Peyer's patch (tissue), 4 donors: ENCODE measurements around the gene PRLH. TPM values are rescaled to one million over a fixed set of nuclear protein-coding genes. Genes with fewer than 3 reads are reported as not detected.

Experiments
- DNase-seq, 3 donors: peaks; one replicate each; pipeline ENCODE4 v3.0.0-alpha.2; 2017 to 2019
- H3K27ac ChIP-seq, 4 donors: fragments of 200-600 bp; sonication (generic); one replicate each; pipeline ENCODE4 v1.5.1; 2016 to 2019
- H3K27me3 ChIP-seq, 2 donors: fragments of 200-600 bp; sonication (generic); one replicate each; pipeline ENCODE4 v1.5.1; 2019
- H3K36me3 ChIP-seq, 3 donors: fragments of 200-600 bp; sonication (generic); one replicate each; pipeline ENCODE4 v1.5.1; 2016 to 2019
- H3K4me1 ChIP-seq, 4 donors: fragments of 200-600 bp; sonication (generic); one replicate each; pipeline ENCODE4 v1.5.1; 2016 to 2019
- H3K4me3 ChIP-seq, 4 donors: fragments of 200-600 bp; sonication (generic); 1 replicate in 3 of 4; 2 replicates in 1 of 4; pipeline ENCODE4 v1.5.1; 2016 to 2019; ENCODE audit warnings: mild to moderate bottlenecking in 1 of 4
- H3K9me3 ChIP-seq, 4 donors: fragments of 200-600 bp; sonication (generic); one replicate each; pipeline ENCODE4 v1.5.1; 2016 to 2019; ENCODE audit warnings: mild to moderate bottlenecking in 1 of 4
- CTCF ChIP-seq, 6 experiments: fragments of 450-650 bp in 4 of 6; fragments of 200-600 bp in 2 of 6; sonication (generic) in 1 of 6; IDR thresholded peaks; one replicate each; pipeline ENCODE4 v1.5.1; 2017 to 2019; ENCODE audit warnings: antibody characterized with exemption in 6 of 6, mild to moderate bottlenecking in 3 of 6, moderate library complexity in 1 of 6
- POLR2A ChIP-seq, 2 donors: fragments of 450-650 bp; IDR thresholded peaks; one replicate each; pipeline ENCODE4 v1.5.1; 2017; ENCODE audit warnings: antibody characterized with exemption in 2 of 2, mild to moderate bottlenecking in 2 of 2, moderate library complexity in 2 of 2
- total RNA-seq, 4 donors: library from RNA; depleted of rRNA; stranded (reverse); fragments of >200 nt; gene quantifications; one replicate each; pipeline ENCODE4 v1.1.0, GENCODE V29; 2016

PRLH gene, protein sequence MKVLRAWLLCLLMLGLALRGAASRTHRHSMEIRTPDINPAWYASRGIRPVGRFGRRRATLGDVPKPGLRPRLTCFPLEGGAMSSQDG
- not detected for total RNA-seq

DNA sequence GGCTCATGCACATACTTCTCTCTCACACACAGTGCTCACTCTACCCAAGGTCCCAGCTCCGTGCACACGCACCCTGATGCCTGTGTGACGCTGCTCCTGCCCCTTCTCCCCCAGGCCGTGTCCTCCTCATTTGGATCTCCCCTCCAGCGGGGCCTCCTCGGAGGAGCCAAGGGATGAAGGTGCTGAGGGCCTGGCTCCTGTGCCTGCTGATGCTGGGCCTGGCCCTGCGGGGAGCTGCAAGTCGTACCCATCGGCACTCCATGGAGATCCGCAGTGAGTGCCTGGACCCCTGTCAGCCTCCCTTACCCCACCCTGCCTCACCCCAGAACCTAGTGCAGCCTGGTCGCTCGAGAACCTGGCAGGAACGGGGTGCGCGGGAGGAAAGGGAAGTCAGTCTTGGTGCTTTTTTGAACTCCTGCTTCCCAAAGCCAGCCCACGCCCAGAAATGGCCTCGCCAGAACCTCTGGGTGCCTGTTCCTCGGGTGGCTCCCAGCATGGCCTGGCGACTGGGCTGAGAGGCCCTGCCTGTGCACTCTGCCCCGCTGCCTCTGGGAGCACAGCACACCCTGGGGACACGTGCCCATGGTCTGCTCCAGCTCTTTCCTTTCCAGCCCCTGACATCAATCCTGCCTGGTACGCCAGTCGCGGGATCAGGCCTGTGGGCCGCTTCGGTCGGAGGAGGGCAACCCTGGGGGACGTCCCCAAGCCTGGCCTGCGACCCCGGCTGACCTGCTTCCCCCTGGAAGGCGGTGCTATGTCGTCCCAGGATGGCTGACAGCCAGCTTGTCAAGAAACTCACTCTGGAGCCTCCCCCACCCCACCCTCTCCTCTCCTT, at the start of gene PRLH:
Gene PRLH, plus strand, starts transcription at position 174 of the 835 bp plus-strand sequence. Its CDS starts 0 bp downstream, at position 174.
- TF ChIP-seq POLR2A (IDR thresholded peaks at IDR 0.05) = no peak
- no peaks in the 10 kb centered on the region for H3K4me1 ChIP-seq
- no peak within 1 kb of the TSS for H3K4me3 ChIP-seq
- H3K27ac ChIP-seq = no peak within 1 kb of the TSS
- no peaks in the 10 kb centered on the region for H3K27me3 ChIP-seq
- H3K36me3 ChIP-seq = no peaks in the 10 kb centered on the region
- no peaks in the 10 kb centered on the region for H3K9me3 ChIP-seq
- DNase-seq = peak in 1 of 3 donors; percentile 45

DNA sequence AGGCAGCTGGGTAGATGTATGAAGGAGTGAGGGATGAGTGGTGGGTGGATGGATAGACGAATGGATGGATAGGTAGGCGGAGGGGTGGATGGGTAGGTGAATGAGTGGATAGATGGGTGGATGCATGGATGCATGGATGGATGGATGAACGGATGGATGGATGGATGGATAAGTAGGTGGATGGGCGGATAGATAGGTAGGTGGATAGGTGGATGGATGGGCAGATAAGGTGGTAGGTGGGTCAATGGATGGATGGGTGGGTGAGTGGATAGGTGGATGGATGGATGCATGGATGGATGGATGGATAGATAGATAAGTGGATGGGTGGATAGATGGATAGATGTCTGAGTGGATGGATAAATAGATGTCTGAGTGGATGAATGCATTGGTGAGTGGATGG, 49.2 kb upstream of the PRLH start:
- no peak for TF ChIP-seq CTCF (IDR thresholded peaks at IDR 0.05)
- TF ChIP-seq POLR2A (IDR thresholded peaks at IDR 0.05) = no peak
- Histone ChIP-seq H3K36me3 (no peaks in the 10 kb centered on the region), H3K27me3 (no peaks in the 10 kb centered on the region), H3K27ac (no peak overlapping the region), H3K4me3 (no peak overlapping the region), H3K4me1 (peaks cover 0 to 3% (median 0%) of the 10 kb centered on the region in 4 donors), H3K9me3 (no peaks in the 10 kb centered on the region)
- DNase-seq = no peak

DNA sequence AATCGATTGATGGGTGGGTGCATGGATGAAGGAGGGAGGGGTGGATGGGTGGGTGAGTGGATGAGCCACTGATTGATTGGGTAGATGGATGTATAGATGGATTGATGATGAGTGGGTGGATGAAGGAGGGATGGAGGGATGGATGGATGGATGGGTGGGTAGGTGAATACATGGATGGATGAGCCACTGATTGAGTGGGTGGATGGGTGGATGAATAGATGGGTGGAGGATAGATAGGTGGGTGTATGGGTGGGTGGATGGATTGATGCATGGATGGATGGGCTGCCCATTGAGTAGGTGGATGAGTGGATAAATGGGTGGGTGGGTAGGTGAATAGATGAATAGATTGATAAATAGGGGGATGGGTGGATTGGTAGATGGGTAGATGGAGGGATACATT, 48.4 kb upstream of the PRLH start:
- Histone ChIP-seq H3K27me3 (no peaks in the 10 kb centered on the region), H3K4me1 (peaks cover 0 to 3% (median 0%) of the 10 kb centered on the region in 4 donors), H3K9me3 (no peaks in the 10 kb centered on the region), H3K36me3 (no peaks in the 10 kb centered on the region), H3K27ac (no peak overlapping the region), H3K4me3 (no peak overlapping the region)
- DNase-seq = no peak
- TF ChIP-seq POLR2A (IDR thresholded peaks at IDR 0.05) = no peak
- TF ChIP-seq CTCF (IDR thresholded peaks at IDR 0.05) = no peak

- no peak overlapping the region for H3K4me3 ChIP-seq
- DNase-seq = no peak
- TF ChIP-seq CTCF (IDR thresholded peaks at IDR 0.05) (no peak), POLR2A (IDR thresholded peaks at IDR 0.05) (no peak)
- H3K36me3 ChIP-seq = no peaks in the 10 kb centered on the region
- H3K4me1 ChIP-seq = peaks cover 0 to 3% (median 2%) of the 10 kb centered on the region in 4 donors
- H3K9me3 ChIP-seq = no peaks in the 10 kb centered on the region
- H3K27ac ChIP-seq = peak overlapping the region in 1 of 4 donors; percentile 51
- H3K27me3 ChIP-seq = no peaks in the 10 kb centered on the region
Measured at GRCh38 chr2:237519506-237520245, 46.7 kb upstream of the PRLH start.

- H3K9me3 ChIP-seq = no peaks in the 10 kb centered on the region
- TF ChIP-seq CTCF (IDR thresholded peaks at IDR 0.05) (no peak), POLR2A (IDR thresholded peaks at IDR 0.05) (no peak)
- peaks cover 0 to 3% (median 2%) of the 10 kb centered on the region in 4 donors for H3K4me1 ChIP-seq
- peak overlapping the region in 1 of 4 donors; percentile 51 for H3K27ac ChIP-seq
- H3K36me3 ChIP-seq = no peaks in the 10 kb centered on the region
- no peaks in the 10 kb centered on the region for H3K27me3 ChIP-seq
- H3K4me3 ChIP-seq = no peak overlapping the region
- DNase-seq = peak in 1 of 3 donors; percentile 82
Measured at GRCh38 chr2:237520290-237520689, 46.1 kb upstream of the PRLH start.

DNA sequence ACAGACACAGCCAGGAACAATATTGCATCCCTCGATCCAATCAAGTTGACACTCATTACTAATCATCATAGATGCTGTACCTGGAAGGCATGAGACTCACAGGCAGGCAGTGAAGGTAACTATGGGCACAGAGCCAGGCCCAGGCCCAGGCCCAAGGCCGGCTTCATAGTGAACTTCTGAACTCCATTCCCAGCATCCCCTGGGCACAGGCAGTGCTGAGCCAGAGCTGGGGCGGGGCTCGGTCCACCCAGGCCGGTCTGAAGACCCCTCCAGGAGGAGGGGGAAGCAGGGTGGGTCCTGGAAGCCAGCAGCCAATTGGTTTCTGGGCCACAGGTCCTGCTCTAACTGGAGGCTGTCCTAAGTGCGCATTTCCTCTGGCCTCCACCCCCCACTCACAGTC, 41.7 kb upstream of the PRLH start:
- Histone ChIP-seq H3K4me3 (no peak overlapping the region), H3K36me3 (no peaks in the 10 kb centered on the region), H3K4me1 (peaks cover 0 to 3% (median 1%) of the 10 kb centered on the region in 4 donors), H3K27ac (peak overlapping the region in 1 of 4 donors; percentile 22), H3K9me3 (no peaks in the 10 kb centered on the region), H3K27me3 (no peaks in the 10 kb centered on the region)
- TF ChIP-seq CTCF (IDR thresholded peaks at IDR 0.05) = no peak
- no peak for TF ChIP-seq POLR2A (IDR thresholded peaks at IDR 0.05)
- DNase-seq = peak in 2 of 3 donors; percentile 69 to 71
